GM12873 (cell line): ENCODE measurements around the gene ZPBP2.

Source experiments
- CTCF ChIP-seq: IDR thresholded peaks from 2 replicates; pipeline ENCODE4 v1.5.1; 2012; ENCODE audit warnings: low read depth, mild to moderate bottlenecking, moderate library complexity, low read length, control low read depth; ENCODE audit not compliant: insufficient read depth; ENCODE audit errors: missing control alignments

Gene ZPBP2

DNA sequence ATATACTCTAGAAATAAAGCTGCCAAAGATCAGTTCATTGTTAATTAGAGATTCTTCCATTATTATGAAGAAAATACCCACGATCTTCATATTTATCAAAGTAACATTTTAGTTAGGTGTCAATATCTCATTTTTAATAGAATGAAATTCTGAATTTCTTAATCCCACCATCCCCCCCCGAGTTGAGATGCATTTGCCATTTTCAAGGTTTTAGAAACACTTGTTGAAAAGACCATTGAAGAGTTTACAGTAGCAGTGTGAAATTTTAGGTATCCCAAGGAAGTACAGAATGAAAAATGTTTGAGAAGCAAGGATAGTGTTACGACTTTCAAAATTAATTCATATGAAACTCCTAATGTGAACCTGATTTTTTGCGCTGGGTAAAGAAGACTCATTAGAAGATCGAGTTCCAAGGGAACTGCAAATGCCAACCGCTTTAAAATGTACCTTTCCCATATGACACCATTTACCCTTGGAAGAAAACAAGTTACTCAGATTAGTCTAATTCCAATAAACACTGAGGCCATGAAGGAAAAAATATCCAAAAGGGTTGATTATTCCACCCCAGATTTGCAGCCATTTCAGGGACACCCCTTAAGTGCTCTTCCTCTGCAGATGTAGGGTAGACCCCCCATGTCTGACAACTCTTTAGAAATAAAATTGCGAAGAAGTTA, 4.6 kb upstream of the ZPBP2 start:
- TF ChIP-seq CTCF, result no peak

GRCh38 chr17:39863918-39864746, 3.9 kb upstream of the ZPBP2 start, which contains the start of gene IKZF3:
TSS of gene IKZF3 (minus strand) at chr17:39864312. CDS start at chr17:39864126, 186 bp downstream.
- TF ChIP-seq CTCF, result peak; percentile 39

DNA sequence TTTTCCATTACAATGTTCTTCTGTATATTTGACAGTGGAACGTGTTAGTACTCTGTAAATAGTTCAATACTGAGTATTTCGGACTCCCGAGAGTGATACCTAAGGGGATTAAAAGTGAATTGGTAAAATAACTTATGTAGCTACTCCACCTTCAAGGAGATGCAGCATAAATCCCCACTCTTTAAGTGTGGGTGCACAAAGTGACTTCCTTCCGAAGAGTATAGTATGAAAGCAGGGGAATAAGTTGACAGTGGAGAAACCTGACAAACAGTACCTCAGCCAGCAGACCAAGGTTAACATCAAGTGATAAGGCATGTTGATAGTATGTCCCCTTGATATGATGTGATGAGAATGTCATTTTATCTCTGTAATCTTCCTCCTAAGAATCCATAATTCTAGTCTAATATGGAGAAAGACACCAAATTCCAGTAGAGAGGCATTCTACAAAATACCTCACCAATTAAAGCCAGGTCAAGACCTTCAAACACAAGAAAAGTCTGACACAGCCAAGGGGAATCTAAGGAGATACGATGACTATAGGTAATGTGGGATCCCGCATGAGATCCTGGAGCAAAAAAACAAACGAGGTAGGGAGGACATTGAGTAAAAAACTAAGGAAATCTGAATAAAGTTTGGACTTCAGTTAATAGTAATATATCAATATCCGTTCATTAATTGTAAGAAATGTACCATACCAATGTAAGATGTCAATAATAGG, 1.8 kb upstream of the ZPBP2 start:
- no peak for TF ChIP-seq CTCF

GRCh38 chr17:39867084-39867879, 720 bp upstream of the ZPBP2 start:
- no peak for TF ChIP-seq CTCF

DNA sequence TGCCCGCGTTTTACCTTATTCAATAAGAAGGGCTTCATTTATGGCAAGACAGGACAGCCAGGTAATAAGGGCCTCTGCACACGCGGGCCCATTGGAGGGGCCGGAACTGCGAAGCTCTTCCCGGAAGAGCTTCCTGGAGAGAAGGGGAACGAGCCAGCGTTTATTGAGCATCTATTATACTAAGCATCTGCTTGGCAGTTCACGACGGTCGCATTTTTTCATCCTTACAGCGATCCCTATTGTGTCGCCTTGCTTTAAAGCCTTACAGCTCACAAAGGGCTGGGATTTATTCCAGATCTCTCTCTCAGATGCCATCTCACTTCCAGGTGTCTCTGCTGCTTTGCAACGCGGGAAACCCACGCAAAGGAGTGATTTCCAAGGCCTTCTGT, 546 bp downstream of the ZPBP2 start:
- TF ChIP-seq CTCF, result no peak

DNA sequence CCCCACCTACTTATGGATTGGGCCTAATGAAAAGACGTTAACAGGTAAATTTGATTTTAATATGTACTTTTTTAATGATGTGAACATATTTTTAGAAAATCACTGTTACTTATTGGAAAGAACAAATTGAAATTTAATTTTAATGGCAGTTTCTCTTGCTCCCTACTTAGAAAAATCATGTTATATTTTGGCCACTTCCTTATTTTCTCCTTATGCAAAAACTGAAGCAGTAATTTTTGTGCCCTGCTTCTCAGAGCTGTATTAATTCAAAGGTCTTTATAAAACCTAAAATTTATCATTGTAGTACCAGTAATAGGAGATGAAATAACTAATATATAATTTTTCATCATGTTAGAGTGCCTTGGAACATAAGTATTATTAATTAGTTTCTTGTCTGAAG, 2.8 kb downstream of the ZPBP2 start:
- no peak for TF ChIP-seq CTCF
